ENCODE measurements around the gene CAMSAP1. TPM values are rescaled to one million over a fixed set of nuclear protein-coding genes. Genes with fewer than 3 reads are reported as not detected.

Gene CAMSAP1
- total and polyA plus RNA-seq, 7 donors, result 2.3 to 37.7 (median 19.4) TPM

DNA sequence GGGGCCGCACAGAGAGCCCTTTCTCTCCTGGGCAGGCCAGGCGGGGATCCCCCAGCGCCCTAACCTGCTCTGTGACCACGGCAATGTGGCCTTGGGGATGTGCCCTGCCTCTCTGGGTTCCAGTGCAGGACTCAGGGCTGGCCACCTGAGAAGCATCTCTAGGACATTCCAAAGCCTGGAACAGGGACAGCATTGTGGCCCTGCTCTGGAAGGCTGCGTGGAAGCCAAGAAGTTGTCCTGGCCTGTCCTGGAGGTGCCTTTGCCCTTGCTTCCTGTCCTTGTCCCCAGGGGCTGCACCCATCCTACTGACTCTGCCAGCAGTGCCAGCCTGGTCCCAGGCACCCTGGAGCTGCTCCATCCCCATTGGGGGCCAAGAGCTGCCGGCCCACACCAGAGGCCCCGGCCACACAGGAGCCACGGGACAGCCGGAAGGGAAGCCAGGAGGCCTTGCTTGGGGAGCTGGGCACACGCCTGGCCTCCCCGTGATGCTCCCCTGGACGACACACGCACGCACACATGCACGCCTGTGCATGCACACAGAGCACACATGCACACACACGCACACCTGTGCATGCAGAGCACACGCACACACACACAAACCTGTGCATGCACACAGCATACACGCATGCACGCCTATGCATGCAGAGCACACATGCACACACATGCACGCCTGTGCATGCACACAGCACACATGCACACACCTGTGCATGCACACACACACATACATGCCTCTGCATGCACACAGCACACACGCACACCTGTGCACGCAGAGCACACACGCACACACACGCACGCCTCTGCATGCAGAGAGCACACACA lies 20.1 kb upstream of the CAMSAP1 start:
- peaks cover 8 to 43% (median 15%) of the 10 kb centered on the region in 4 donors for H3K36me3 ChIP-seq
- H3K9me3 ChIP-seq, result no peaks in the 10 kb centered on the region
- 93% methylated on average over 25 of the region's 25 CpGs for WGBS, 2 donors

DNA sequence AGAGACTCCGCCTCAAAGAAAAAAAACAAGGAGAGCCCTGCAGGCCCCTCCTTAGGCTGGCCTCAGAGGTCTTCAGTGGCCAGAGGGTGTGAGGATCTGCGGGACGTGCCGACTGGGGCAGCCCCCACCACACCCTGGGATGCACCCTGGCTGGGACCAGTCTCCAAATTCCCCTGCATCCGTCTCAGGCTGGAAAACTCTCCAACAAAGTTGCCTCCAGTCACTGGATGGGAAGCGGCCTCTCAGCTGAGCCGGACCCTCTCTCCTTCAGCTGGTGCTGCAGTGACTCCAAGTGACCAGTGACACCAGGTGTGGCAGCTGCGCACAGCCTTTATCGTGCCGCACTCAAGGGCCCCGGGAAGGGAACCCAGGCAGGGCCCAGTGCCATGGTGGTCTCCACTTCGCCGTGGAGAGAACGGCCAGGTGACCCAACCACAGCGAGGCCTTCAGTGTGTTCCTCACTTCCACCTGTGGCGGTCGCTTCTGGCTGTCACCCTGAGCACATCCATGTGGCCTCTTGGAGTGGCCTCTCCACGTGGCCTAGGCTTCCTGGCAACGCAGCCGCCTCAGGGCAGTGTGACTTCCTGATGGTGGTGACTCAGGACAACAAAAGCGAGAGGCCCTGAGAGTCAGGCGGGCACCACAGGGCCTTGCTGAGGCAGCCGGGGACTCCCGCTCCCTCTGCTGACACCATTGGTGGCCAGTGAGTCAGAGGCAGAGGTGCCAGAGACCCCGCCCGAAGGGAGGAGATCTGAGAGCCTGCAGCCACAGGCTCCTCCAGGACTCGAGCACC lies 19.3 kb upstream of the CAMSAP1 start:
- no peak overlapping the region for H3K27ac ChIP-seq
- TF ChIP-seq POLR2A (IDR thresholded peaks at IDR 0.05) (no peak), POLR2AphosphoS5 (IDR thresholded peaks at IDR 0.05) (no peak), EP300 (IDR thresholded peaks at IDR 0.05) (no peak)
- TF ChIP-seq, protein P1, sequence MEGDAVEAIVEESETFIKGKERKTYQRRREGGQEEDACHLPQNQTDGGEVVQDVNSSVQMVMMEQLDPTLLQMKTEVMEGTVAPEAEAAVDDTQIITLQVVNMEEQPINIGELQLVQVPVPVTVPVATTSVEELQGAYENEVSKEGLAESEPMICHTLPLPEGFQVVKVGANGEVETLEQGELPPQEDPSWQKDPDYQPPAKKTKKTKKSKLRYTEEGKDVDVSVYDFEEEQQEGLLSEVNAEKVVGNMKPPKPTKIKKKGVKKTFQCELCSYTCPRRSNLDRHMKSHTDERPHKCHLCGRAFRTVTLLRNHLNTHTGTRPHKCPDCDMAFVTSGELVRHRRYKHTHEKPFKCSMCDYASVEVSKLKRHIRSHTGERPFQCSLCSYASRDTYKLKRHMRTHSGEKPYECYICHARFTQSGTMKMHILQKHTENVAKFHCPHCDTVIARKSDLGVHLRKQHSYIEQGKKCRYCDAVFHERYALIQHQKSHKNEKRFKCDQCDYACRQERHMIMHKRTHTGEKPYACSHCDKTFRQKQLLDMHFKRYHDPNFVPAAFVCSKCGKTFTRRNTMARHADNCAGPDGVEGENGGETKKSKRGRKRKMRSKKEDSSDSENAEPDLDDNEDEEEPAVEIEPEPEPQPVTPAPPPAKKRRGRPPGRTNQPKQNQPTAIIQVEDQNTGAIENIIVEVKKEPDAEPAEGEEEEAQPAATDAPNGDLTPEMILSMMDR (IDR thresholded peaks at IDR 0.05), result no peak
- H3K27me3 ChIP-seq, result no peaks in the 10 kb centered on the region
- H3K4me3 ChIP-seq, result no peak overlapping the region
- intact Hi-C loops (cut with DNase I), result no loop called here
- peaks cover 8 to 38% (median 13%) of the 10 kb centered on the region in 4 donors for H3K36me3 ChIP-seq
- H3K4me1 ChIP-seq, result peaks cover 0 to 3% (median 0%) of the 10 kb centered on the region in 4 donors
- no peak for DNase-seq
- no peaks in the 10 kb centered on the region for H3K9me3 ChIP-seq
- 77 to 78% methylated on average over 27 of the region's 27 CpGs for WGBS, 2 donors

More for the DNA sequence above, 20.1 kb upstream of the CAMSAP1 start:
- Histone ChIP-seq H3K4me1 (peaks cover 0 to 3% (median 0%) of the 10 kb centered on the region in 4 donors), H3K27me3 (no peaks in the 10 kb centered on the region), H3K27ac (no peak overlapping the region), H3K4me3 (no peak overlapping the region)
- no peak for TF ChIP-seq EP300 (IDR thresholded peaks at IDR 0.05)
- no peak for DNase-seq
- intact Hi-C loops (cut with DNase I), result no loop called here

DNA sequence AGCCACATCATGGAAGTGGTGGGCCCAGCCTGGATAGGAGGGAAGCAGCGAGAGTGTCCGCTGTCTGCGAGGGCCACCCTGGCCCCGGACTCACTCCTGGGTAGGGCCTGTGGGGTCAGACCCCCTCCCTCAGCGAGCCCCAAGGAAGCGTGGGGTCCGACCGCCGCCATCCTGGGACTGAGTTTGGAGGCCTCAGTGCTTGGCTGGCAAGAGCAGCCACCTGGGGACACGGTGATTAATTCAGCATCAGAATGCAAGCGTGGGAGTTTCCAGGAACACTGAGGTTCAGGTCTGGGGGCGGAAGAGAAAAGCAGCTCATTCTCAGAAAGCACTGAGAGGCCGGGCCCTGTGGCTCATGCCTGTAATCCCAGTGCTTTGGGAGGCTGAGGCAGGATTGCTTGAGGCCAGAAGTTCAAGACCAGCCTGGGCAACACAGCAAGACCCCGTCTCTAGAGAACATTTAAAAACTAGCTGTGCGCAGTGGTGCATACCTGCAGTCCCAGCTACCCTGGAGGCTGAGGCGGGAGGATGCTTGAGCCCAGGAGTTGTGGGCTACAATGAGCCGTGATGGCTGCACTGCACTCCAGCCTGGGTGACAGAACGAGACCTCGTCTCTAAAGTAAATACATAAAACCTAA lies 18.3 kb upstream of the CAMSAP1 start:
- peaks cover 0 to 28% (median 4%) of the 10 kb centered on the region in 4 donors for H3K36me3 ChIP-seq
- no peak overlapping the region for H3K4me3 ChIP-seq
- TF ChIP-seq POLR2A (IDR thresholded peaks at IDR 0.05) (no peak), POLR2AphosphoS5 (IDR thresholded peaks at IDR 0.05) (no peak), EP300 (IDR thresholded peaks at IDR 0.05) (no peak)
- TF ChIP-seq, protein P1 (IDR thresholded peaks at IDR 0.05), result no peak
- no peaks in the 10 kb centered on the region for H3K9me3 ChIP-seq
- DNase-seq, result no peak
- H3K4me1 ChIP-seq, result peaks cover 0 to 3% (median 0%) of the 10 kb centered on the region in 4 donors
- H3K27me3 ChIP-seq, result no peaks in the 10 kb centered on the region
- WGBS, 2 donors, result 91 to 95% methylated on average over 19 of the region's 19 CpGs
- no peak overlapping the region for H3K27ac ChIP-seq
- intact Hi-C loops (cut with DNase I), result no loop called here

DNA sequence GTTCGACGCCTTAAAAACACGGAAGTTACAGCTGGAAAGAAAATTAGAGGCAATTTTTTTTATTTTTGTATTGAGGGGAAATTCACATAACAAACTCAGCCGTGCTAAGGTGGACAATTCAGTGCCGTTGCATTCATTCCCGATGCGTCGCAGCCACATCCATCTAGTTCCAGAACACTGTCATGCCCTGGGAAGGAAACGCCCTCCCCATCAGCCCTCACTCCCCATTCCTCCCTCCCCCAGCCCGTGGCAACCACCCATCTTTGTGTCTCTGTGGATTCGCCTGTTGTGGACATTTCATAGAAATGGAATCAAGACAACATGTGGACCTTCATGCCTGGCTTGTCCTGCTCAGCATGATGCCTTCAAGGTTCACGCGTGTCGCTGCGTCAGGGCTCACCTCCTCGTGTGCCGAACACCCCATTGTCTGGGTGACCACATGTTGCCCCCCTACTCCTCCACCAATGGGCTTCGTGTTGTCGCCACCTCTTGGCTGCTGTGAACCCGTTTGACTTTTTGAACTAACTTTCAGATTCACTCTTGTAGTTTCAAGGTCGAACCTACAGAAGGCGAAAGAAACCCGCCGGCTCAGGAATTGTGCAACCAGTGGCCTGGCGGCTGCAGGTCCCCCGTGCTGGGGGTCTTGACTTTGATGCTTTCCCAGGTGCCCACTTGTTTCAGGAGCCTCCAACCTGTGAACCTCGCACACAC lies 17.4 kb upstream of the CAMSAP1 start:
- no peaks in the 10 kb centered on the region for H3K27me3 ChIP-seq
- WGBS, 2 donors, result 88 to 92% methylated on average over 27 of the region's 27 CpGs
- H3K9me3 ChIP-seq, result no peaks in the 10 kb centered on the region
- no peak for DNase-seq
- H3K36me3 ChIP-seq, result peaks cover 0 to 28% (median 2%) of the 10 kb centered on the region in 4 donors
- H3K27ac ChIP-seq, result no peak overlapping the region
- no peak overlapping the region for H3K4me3 ChIP-seq
- intact Hi-C loops (cut with DNase I), result no loop called here
- TF ChIP-seq POLR2AphosphoS5 (IDR thresholded peaks at IDR 0.05) (no peak), EP300 (IDR thresholded peaks at IDR 0.05) (no peak), POLR2A (IDR thresholded peaks at IDR 0.05) (no peak)
- TF ChIP-seq, protein P1 (IDR thresholded peaks at IDR 0.05), result no peak
- H3K4me1 ChIP-seq, result peaks cover 0 to 3% (median 0%) of the 10 kb centered on the region in 4 donors
